OCI-LY3 (cell line): ENCODE measurements around the gene AATK.

ENCODE experiments used
- H2AFZ ChIP-seq: fragments of 200-600, 300-600 bp; shearing (Covaris generic); 2 replicates; pipeline ENCODE4 v1.6.0; 2014; ENCODE audit warnings: antibody characterized with exemption, low read depth, low read length
- H3K27ac ChIP-seq: fragments of 200-600, 300-600 bp; sonication (generic); 2 replicates; pipeline ENCODE4 v1.5.1; 2014; ENCODE audit warnings: mild to moderate bottlenecking, low read length, moderate library complexity, mixed read lengths
- H3K27me3 ChIP-seq: fragments of 200-600, 300-600 bp; sonication (generic); 2 replicates; pipeline ENCODE4 v1.6.1; 2014; ENCODE audit warnings: low read depth, low read length, mixed read lengths
- H3K36me3 ChIP-seq: fragments of 200-600, 300-600 bp; sonication (generic); replicated peaks from 2 replicates; pipeline ENCODE3; 2014; ENCODE audit warnings: low read depth, low read length, mixed read lengths
- H3K4me1 ChIP-seq: fragments of 300-600, 200-600 bp; sonication (generic); 2 replicates; pipeline ENCODE4 v1.6.1; 2014; ENCODE audit warnings: low read length, mixed read lengths
- H3K4me2 ChIP-seq: fragments of 200-600, 300-600 bp; sonication (generic); 2 replicates; pipeline ENCODE4 v1.6.1; 2014; ENCODE audit warnings: low read length, mixed read lengths
- H3K4me3 ChIP-seq: fragments of 300-600, 200-600 bp; sonication (generic); 2 replicates; pipeline ENCODE4 v1.5.1; 2014; ENCODE audit warnings: antibody characterized with exemption, mild to moderate bottlenecking, low read length, moderate library complexity
- H3K79me2 ChIP-seq: fragments of 300-600, 200-600 bp; shearing (Covaris generic); 2 replicates; pipeline ENCODE4 v1.6.1; 2014; ENCODE audit warnings: mild to moderate bottlenecking, low read length, mixed read lengths
- H3K9ac ChIP-seq: fragments of 300-600, 200-600 bp; shearing (Covaris generic); 2 replicates; pipeline ENCODE4 v1.6.0; 2014; ENCODE audit warnings: mild to moderate bottlenecking, low read length, moderate library complexity
- H3K9me3 ChIP-seq: fragments of 200-600, 300-600 bp; shearing (Covaris generic); 2 replicates; pipeline ENCODE4 v1.6.1; 2014; ENCODE audit warnings: low read length, mixed read lengths; ENCODE audit not compliant: insufficient read depth
- H4K20me1 ChIP-seq: fragments of 200-600, 300-600 bp; sonication (generic); 2 replicates; pipeline ENCODE4 v1.6.1; 2016; ENCODE audit warnings: low read length, mixed read lengths; ENCODE audit not compliant: insufficient read depth
- CTCF ChIP-seq: fragments of 200-600, 300-600 bp; sonication (generic); IDR thresholded peaks from 2 replicates; pipeline ENCODE4 v1.5.1; 2014; ENCODE audit warnings: antibody characterized with exemption, low read length, low read depth
- EZH2phosphoT487 ChIP-seq: fragments of 200-600 bp; shearing (Covaris generic); IDR thresholded peaks from 2 replicates; pipeline ENCODE4 v1.6.1; 2018; ENCODE audit warnings: antibody characterized with exemption, mixed run types, low read depth

AATK gene

DNA sequence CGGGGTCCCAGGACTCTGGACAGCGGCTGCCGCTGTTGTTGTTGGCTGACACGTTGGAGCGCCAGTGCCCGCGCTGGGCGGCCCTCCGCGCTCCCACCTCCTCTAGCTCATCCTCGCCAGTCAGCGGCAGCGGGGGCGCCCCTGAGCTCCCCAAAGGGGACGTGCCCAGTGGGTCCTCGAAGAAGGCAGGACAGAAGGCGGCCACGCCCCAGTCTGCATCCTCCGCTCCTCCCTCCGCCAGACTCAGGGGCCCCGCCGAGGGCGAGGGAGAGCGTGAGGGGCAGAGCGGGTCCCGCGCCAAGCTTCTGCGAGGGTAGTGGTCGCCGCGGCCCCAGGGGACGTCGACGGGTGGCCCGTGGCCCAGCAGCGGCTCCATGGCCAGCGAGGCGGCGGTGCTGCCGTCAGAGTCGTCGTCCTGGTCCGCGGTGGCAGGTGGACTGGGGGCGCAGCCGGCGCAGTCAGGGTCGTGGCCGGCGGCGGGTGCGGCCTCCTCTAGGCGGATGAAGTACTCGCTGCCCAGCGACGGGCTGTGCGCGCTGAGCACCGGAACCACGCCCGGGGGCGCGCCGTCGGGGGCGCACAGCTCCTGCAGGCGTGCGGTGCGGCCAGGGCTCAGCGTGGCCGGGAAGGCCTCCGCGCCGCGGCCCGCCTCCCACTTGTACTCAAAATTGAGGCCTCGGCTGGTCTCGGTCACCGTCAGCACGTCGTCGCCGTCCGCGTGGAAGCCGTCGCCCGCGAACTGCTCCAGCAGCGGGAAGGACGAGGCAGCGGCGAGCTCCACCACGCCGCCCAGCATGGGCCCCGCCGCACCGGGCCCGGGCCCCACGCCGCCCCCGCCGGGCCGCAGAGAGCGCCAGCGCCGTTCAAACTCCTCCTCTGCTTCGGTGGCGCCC lies 43.9 kb downstream of the AATK start:
- H3K27me3 ChIP-seq: no peaks in the 10 kb centered on the region
- H3K36me3 ChIP-seq: no peaks in the 10 kb centered on the region
- H4K20me1 ChIP-seq: no peaks in the 10 kb centered on the region
- H2AFZ ChIP-seq: no peak overlapping the region
- no peaks in the 10 kb centered on the region for H3K79me2 ChIP-seq
- TF ChIP-seq CTCF (no peak), EZH2phosphoT487 (no peak)
- H3K4me1 ChIP-seq: no peaks in the 10 kb centered on the region
- no peak overlapping the region for H3K4me2 ChIP-seq
- H3K9ac ChIP-seq: no peak overlapping the region
- H3K4me3 ChIP-seq: no peak overlapping the region
- H3K27ac ChIP-seq: no peak overlapping the region
- H3K9me3 ChIP-seq: no peaks in the 10 kb centered on the region

- Histone ChIP-seq H3K27ac (no peak overlapping the region), H2AFZ (no peak overlapping the region), H3K4me3 (no peak overlapping the region), H3K27me3 (no peaks in the 10 kb centered on the region), H3K9me3 (no peaks in the 10 kb centered on the region), H3K9ac (no peak overlapping the region), H3K79me2 (no peaks in the 10 kb centered on the region), H4K20me1 (no peaks in the 10 kb centered on the region), H3K4me2 (no peak overlapping the region), H3K4me1 (no peaks in the 10 kb centered on the region), H3K36me3 (no peaks in the 10 kb centered on the region)
- TF ChIP-seq EZH2phosphoT487 (no peak), CTCF (no peak)
Measured at GRCh38 chr17:81120695-81121621, 45.1 kb downstream of the AATK start.

- Histone ChIP-seq H4K20me1 (no peaks in the 10 kb centered on the region), H3K4me3 (no peak overlapping the region)
Measured at GRCh38 chr17:81120149-81120484, 45.9 kb downstream of the AATK start.

More at GRCh38 chr17:81120149-81120484, 45.9 kb downstream of the AATK start:
- H3K36me3 ChIP-seq: no peaks in the 10 kb centered on the region
- H3K4me2 ChIP-seq: no peak overlapping the region
- H3K27me3 ChIP-seq: 0 out of 2 replicates have a peak, but pooled peaks cover 2% of the 10 kb centered on the region
- H2AFZ ChIP-seq: no peak overlapping the region
- TF ChIP-seq CTCF (no peak), EZH2phosphoT487 (no peak)
- H3K9ac ChIP-seq: no peak overlapping the region
- H3K27ac ChIP-seq: no peak overlapping the region
- H3K9me3 ChIP-seq: no peaks in the 10 kb centered on the region
- H3K4me1 ChIP-seq: no peaks in the 10 kb centered on the region
- H3K79me2 ChIP-seq: no peaks in the 10 kb centered on the region
